ENCODE data around the gene SGTA.

SGTA gene

GRCh38 chr19:2751438-2751830 lies 31.6 kb downstream of the SGTA start:
- no peak for DNase-seq (ENCODE audit: low spot score)

GRCh38 chr19:2750808-2751437 lies 32.1 kb downstream of the SGTA start:
- DNase-seq (ENCODE audit: low spot score) = no peak

GRCh38 chr19:2747349-2747748 lies 35.7 kb downstream of the SGTA start:
- DNase-seq (ENCODE audit: low spot score) = no peak

- DNase-seq (ENCODE audit: low spot score) = no peak
These were observed 39.0 kb downstream of the SGTA start for GRCh38 chr19:2744113-2744512.

- no peak for DNase-seq (ENCODE audit: low spot score)
These were observed 40.0 kb downstream of the SGTA start for GRCh38 chr19:2743099-2743498.

- no peak for DNase-seq (ENCODE audit: low spot score)
These were observed 42.8 kb downstream of the SGTA start for GRCh38 chr19:2740314-2740656.

- DNase-seq (ENCODE audit: low spot score) = peak; percentile 99
These were observed 43.3 kb downstream of the SGTA start, which contains the start of gene SLC39A3 for GRCh38 chr19:2739602-2740313. Gene SLC39A3 (minus strand): TSS chr19:2740017. CDS start chr19:2737257, 2,760 bp downstream.

GRCh38 chr19:2736550-2737190 lies 46.4 kb downstream of the SGTA start:
- no peak for DNase-seq (ENCODE audit: low spot score)

GRCh38 chr19:2735374-2735773 lies 47.7 kb downstream of the SGTA start:
- DNase-seq (ENCODE audit: low spot score) = no peak

- no peak for DNase-seq (ENCODE audit: low spot score)
These were observed 48.3 kb downstream of the SGTA start for GRCh38 chr19:2734589-2735288.

GRCh38 chr19:2733930-2734588 lies 49.0 kb downstream of the SGTA start:
- DNase-seq (ENCODE audit: low spot score) = no peak

GRCh38 chr19:2732883-2733282 lies 50.2 kb downstream of the SGTA start:
- no peak for DNase-seq (ENCODE audit: low spot score)

GRCh38 chr19:2732157-2732725 lies 50.8 kb downstream of the SGTA start:
- DNase-seq (ENCODE audit: low spot score) = no peak

- DNase-seq (ENCODE audit: low spot score) = no peak
These were observed 51.7 kb downstream of the SGTA start for GRCh38 chr19:2731181-2731995.

- no peak for DNase-seq (ENCODE audit: low spot score)
These were observed 52.9 kb downstream of the SGTA start for GRCh38 chr19:2729943-2730818.

GRCh38 chr19:2728783-2729387 lies 54.2 kb downstream of the SGTA start:
- DNase-seq (ENCODE audit: low spot score) = no peak

GRCh38 chr19:2727640-2727944 lies 55.5 kb downstream of the SGTA start:
- DNase-seq (ENCODE audit: low spot score) = no peak

GRCh38 chr19:2726904-2727639 lies 56.0 kb downstream of the SGTA start:
- no peak for DNase-seq (ENCODE audit: low spot score)
